ENCODE results near the gene SCG5. TPM values are rescaled to one million over a fixed set of nuclear protein-coding genes. Genes with fewer than 3 reads are reported as not detected.
A peak's percentile ranks its signal among the peaks of the same experiment; 100 is the strongest.
"Not testable (repeated sequence)": the region's sequence is repeated elsewhere in the genome, so short reads cannot be mapped to it uniquely, and the experiment has no call there.

The SCG5 gene, protein sequence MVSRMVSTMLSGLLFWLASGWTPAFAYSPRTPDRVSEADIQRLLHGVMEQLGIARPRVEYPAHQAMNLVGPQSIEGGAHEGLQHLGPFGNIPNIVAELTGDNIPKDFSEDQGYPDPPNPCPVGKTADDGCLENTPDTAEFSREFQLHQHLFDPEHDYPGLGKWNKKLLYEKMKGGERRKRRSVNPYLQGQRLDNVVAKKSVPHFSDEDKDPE
- total RNA-seq: 10 to 100 TPM in 1 of 2 donors, 1 to 10 TPM in 1; 5.6 to 21.2 TPM
- long read RNA-seq, donor 1, partial matches to known transcripts: 0 of 1 reads
- long read RNA-seq, donor 1, other reads (novel, unspliced or antisense): 0 of 1 reads
- long read RNA-seq, donor 2, partial matches to known transcripts: 1 of 23 reads
- long read RNA-seq, donor 2, other reads (novel, unspliced or antisense): 13 of 23 reads

- peak; percentile 81 for DNase-seq (ENCODE audit: low spot score)
- intact Hi-C loops (cut with DNase I): no loop called here
Observed at GRCh38 chr15:32641517-32642059, at the start of gene SCG5. Gene SCG5 (plus strand): TSS chr15:32641710. CDS start chr15:32643593, 1,883 bp downstream.

- DNase-seq (ENCODE audit: low spot score); intact Hi-C loops (cut with DNase I): not testable (repeated sequence)
Observed at GRCh38 chr15:32593151-32593550, 48.4 kb upstream of the SCG5 start, which contains the start of gene GOLGA8N. Gene GOLGA8N (plus strand): TSS chr15:32593456.

GRCh38 chr15:32609518-32609917 is 32.0 kb upstream of the SCG5 start:
- DNase-seq (ENCODE audit: low spot score); intact Hi-C loops (cut with DNase I): not testable (repeated sequence)

DNA sequence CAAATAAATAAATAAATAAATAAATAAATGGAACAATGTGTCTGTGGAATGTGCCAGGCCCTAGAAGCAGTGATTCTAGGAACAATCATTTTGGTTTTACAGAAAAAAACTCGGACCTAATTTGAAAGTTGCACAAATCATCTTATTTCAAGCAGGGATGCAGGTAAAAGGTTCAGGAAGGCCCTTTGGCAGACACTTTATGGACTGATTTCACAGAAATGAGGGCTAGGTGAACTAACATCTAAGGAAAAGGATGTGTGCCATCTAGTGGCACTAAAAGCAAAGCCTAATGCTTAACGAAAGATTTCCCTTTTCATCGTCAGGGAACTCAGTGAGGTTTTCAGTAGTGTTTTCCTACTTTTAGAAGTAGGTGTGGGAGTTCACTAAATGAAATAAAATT is 30.8 kb upstream of the SCG5 start:
- DNase-seq (ENCODE audit: low spot score); intact Hi-C loops (cut with DNase I): not testable (repeated sequence)

GRCh38 chr15:32614712-32615050 is 26.8 kb upstream of the SCG5 start:
- intact Hi-C loops (cut with DNase I): not testable (repeated sequence)
- peak; percentile 81 for DNase-seq (ENCODE audit: low spot score)

DNA sequence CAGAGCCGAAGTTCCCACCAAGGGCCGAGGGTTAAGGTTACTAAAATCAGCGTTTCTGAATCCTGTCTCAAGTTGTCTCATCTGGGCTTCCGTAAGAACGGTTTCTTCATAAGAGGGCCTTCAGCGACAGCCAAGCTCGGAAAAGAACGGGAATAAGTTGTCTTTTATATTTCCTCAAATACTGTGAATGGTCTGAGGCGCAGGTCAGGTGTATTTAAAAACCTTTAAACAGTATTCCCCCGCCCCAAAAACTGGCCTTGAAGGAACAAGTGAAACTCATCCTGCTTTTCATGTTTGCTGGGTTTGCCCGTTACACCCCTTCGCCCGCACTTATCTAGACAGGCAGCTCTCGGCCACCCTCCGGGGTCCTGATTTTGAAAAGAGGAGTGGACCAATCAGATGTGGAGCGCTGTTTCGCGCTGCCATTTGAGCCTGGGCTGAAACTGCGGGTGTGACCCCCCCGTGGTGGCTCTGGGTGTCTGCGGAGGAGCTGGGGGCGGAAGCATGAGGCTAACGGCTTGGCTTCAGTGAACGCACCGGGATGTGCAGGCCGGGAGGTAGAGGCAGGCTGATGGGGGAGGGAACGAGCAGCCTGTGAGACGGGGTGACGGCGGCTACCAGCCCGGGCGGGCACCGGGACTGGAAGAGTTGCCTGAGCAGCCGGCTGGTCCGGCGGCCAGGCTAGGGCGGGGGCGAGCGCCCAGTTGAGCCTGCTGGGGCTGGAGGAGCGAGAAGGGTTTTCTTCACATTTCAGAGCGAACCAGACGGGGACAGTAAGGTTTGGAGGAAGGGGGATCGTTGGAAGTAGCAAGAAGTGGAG is 26.2 kb upstream of the SCG5 start, which contains the start of gene ARHGAP11A:
TSS of gene ARHGAP11A (plus strand) at position 454 of the 820 bp plus-strand sequence. CDS start 708 bp downstream, outside the sequence.
- intact Hi-C loops (cut with DNase I): not testable (repeated sequence)
- peak; percentile 91 for DNase-seq (ENCODE audit: low spot score)

DNA sequence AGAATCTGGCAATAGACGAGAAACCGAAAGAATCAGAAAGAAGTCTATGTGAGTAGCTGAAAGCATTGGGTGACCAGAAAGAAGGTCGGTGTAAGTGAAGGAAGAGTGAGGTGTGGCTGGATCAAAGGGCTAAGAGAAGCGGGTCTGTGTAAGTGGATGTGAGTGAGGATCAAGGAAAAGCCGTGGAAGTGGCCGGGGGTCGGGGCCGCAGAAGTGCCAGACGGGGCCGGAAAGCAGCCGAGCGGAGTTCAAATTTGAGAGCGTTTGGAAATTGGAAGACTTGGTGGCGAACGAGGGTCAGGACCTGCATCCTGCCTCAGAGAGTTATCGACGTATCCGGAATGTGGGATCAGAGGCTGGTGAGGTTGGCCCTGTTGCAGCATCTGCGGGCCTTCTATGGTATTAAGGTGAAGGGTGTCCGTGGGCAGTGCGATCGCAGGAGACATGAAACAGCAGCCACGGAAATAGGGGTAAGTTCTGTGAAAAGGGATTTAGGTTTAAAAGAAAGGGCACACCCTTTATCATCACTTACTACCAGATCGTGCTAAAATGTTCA is 25.6 kb upstream of the SCG5 start:
- intact Hi-C loops (cut with DNase I); DNase-seq (ENCODE audit: low spot score): not testable (repeated sequence)

DNA sequence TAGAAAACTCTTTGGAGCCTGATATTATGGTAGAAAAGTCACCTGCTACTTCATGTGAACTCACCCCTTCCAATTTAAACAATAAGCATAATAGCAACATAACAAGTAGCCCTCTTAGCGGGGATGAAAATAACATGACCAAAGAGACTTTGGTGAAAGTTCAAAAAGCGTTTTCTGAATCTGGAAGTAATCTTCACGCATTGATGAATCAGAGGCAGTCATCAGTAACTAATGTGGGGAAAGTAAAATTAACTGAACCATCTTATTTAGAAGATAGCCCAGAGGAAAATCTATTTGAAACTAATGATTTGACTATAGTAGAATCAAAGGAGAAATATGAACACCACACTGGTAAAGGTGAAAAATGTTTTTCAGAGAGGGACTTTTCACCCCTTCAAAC is 5.1 kb upstream of the SCG5 start:
- intact Hi-C loops (cut with DNase I): no loop called here
- DNase-seq (ENCODE audit: low spot score): no peak

DNA sequence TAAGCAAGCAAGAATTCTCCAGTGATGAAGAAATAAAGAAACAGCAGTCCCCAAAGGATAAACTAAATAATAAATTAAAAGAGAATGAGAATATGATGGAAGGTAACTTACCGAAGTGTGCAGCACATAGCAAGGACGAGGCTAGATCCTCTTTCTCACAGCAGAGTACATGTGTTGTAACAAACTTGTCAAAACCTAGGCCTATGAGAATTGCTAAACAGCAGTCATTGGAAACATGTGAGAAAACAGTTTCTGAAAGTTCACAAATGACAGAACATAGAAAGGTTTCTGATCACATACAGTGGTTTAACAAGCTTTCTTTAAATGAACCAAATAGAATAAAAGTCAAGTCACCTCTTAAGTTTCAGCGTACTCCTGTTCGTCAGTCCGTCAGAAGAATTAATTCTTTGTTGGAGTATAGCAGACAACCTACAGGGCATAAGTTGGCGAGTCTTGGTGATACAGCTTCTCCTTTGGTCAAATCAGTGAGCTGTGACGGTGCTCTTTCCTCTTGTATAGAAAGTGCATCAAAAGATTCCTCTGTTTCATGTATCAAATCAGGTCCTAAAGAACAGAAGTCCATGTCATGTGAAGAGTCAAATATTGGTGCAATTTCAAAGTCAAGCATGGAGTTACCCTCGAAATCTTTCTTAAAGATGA is 4.5 kb upstream of the SCG5 start:
- intact Hi-C loops (cut with DNase I): no loop called here
- no peak for DNase-seq (ENCODE audit: low spot score)

- no peak for DNase-seq (ENCODE audit: low spot score)
- intact Hi-C loops (cut with DNase I): no loop called here
Observed at GRCh38 chr15:32637704-32638103, 3.8 kb upstream of the SCG5 start.

DNA sequence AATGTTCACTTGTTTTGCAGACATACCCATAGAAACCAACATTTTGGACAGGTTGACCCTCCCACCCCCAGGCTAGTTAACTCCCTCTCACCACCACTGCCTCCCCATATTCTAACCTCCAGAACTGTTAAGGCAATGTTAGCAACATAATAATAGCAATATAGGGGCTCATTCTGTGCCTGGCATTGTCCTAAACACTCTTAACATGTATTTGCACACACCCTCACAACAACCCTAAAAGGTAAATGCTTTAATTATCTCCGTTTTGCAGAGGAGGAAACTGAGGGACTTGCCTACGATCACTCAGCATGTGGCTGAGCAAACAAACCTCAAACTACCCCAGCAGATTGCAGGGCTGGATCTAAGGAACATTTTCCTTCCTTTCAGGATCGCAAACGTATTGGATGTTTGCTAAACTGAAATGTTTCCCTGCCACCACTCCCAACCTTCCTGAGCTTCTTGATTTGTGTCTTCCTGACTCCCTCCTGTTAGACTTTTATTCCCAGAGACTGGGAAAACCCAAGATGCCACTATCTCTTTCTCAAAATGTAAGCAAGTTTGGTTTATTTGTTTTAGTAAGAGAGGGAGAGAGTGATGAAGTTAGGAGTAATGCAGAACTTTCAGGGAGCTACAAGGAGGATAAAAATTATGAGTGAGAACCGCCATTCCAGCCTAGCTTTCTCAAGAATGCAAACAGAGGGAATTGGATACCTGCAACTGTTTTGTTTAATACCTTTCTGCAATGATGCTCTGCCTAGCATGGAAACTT is 1.3 kb downstream of the SCG5 start:
- DNase-seq (ENCODE audit: low spot score): no peak
- intact Hi-C loops (cut with DNase I): no loop called here

- no peak for DNase-seq (ENCODE audit: low spot score)
- intact Hi-C loops (cut with DNase I): no loop called here
Observed at GRCh38 chr15:32643907-32644445, 2.5 kb downstream of the SCG5 start.

DNA sequence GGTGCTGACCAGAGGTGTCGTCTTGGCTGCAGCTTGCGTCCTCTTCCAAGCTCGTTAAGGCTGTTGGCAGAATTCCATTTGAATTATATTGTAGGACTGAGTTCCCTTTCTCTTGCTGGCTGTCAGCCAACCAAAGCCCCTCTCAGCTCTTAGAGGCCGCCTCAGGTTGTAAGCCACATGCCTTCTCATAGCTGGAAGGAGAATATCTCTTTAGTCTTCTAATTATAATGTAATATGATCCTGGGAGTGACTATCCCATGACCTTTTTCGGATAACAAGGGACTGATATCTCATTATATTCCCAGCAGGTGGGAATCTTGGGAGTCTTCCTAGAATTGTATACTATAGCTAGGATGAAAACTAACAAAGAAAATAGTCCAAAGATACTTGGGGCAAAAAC is 4.8 kb downstream of the SCG5 start:
- intact Hi-C loops (cut with DNase I): no loop called here
- no peak for DNase-seq (ENCODE audit: low spot score)

- intact Hi-C loops (cut with DNase I): no loop called here
Observed at GRCh38 chr15:32649342-32649741, 7.8 kb downstream of the SCG5 start.

DNA sequence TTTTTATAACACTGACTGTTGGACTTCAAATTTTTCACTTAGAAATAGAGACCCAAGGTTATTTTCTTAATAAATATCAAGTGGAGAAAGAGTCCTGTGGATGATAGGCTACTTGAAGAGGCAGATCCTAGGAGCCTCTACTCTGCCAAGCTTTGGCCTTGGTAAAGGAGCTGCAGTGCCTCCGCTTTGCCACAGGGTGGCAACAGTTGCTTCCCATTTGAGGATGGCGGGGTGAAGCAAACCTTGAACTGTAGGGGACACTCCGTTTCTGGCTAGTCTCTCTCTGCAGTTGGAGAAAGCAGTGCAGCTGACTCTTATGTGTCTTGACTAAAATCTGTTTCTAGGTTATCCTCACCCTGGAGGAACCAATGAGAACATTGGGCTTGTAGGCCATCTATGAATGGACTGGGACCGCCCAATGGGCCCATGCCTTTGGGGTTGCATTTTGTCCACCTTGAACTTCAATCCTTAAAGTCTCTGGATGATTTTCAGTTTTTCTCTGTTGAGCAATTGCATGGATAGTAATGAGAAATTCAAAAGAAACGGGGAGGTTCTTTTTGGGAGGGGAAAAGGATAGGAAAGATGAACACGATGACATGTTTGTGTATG is 9.8 kb downstream of the SCG5 start:
- intact Hi-C loops (cut with DNase I): loop anchor here in 1 of 2 donors (10.0 kb wide), 1 partner anchor 483 kb away; no protein-coding TSS in a partner anchor
- no peak for DNase-seq (ENCODE audit: low spot score)

More at GRCh38 chr15:32649342-32649741, 7.8 kb downstream of the SCG5 start:
- DNase-seq (ENCODE audit: low spot score): no peak

DNA sequence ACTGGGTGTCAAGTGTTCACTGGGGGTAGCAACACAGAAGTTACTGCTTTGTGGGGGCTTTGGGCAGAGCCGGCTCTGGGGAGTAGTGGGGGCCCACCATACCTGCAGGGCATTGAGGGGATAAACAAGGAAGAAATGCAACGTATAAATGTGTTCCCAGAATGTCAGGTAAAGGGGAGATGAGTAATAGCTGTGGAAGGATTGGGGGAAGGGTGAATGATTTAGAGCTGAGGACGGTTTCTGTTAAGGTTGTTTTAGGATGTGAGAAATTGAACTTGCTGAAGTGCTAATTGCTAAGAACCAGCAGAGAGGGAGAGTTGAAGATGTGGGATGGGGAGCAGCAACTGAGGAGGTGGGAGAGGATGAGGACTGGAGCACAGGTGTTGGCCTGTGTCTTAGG is 10.7 kb downstream of the SCG5 start:
- intact Hi-C loops (cut with DNase I): loop anchor here in 1 of 2 donors (10.0 kb wide), 1 partner anchor 483 kb away; no protein-coding TSS in a partner anchor
- no peak for DNase-seq (ENCODE audit: low spot score)

DNA sequence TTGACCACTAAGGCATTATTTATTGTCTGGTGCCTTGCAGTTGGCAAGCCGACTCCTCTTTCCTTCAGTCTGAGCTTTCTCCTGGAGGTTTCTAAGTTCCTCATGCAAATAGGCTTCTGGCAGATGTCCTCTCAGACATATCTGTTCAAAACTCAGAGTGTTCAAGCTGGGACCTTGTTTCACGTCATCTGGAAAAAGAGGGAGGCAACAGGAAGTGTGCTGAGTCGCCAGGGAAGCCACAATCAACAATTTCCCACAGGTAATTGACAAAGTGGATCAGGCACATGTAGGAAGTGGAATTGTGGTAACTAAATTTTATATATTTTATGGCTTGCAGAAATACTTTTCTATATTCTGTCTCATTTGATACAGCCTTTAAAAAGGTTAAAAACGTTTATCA is 14.6 kb downstream of the SCG5 start:
- intact Hi-C loops (cut with DNase I): loop anchor here in 1 of 2 donors (10.0 kb wide), 1 partner anchor 479 kb away; no protein-coding TSS in a partner anchor
- no peak for DNase-seq (ENCODE audit: low spot score)

All from posterior vena cava (tissue), 2 donors.